ENCODE measurements around the gene GRM5.
A peak's percentile ranks its signal among the peaks of the same experiment; 100 is the strongest.
"Not testable (repeated sequence)": the region's sequence is repeated elsewhere in the genome, so short reads cannot be mapped to it uniquely, and the experiment has no call there.

Gene GRM5

GRCh38 chr11:88543902-88544655 is 521.7 kb downstream of the GRM5 start:
- DNase-seq (ENCODE audit: low read depth, low spot score), result peak; percentile 45

GRCh38 chr11:88541006-88541405 is 524.8 kb downstream of the GRM5 start:
- no peak for DNase-seq (ENCODE audit: low read depth, low spot score)

GRCh38 chr11:88538098-88538497 is 527.7 kb downstream of the GRM5 start:
- no peak for DNase-seq (ENCODE audit: low read depth, low spot score)

- no peak for DNase-seq (ENCODE audit: low read depth, low spot score)
Observed at GRCh38 chr11:88537613-88538012, 528.2 kb downstream of the GRM5 start.

- no peak for DNase-seq (ENCODE audit: low read depth, low spot score)
Observed at GRCh38 chr11:88536616-88537265, 529.0 kb downstream of the GRM5 start.

GRCh38 chr11:88535916-88536547 is 529.8 kb downstream of the GRM5 start:
- DNase-seq (ENCODE audit: low read depth, low spot score), result no peak

GRCh38 chr11:88535266-88535665 is 530.5 kb downstream of the GRM5 start:
- DNase-seq (ENCODE audit: low read depth, low spot score), result no peak

- DNase-seq (ENCODE audit: low read depth, low spot score), result not testable (repeated sequence)
Observed at GRCh38 chr11:88534706-88535105, 531.1 kb downstream of the GRM5 start.

GRCh38 chr11:88534185-88534584 is 531.6 kb downstream of the GRM5 start:
- no peak for DNase-seq (ENCODE audit: low read depth, low spot score)

- DNase-seq (ENCODE audit: low read depth, low spot score), result no peak
Observed at GRCh38 chr11:88533001-88533400, 532.8 kb downstream of the GRM5 start.

- no peak for DNase-seq (ENCODE audit: low read depth, low spot score)
Observed at GRCh38 chr11:88531831-88532230, 534.0 kb downstream of the GRM5 start.

GRCh38 chr11:88529426-88529825 is 536.4 kb downstream of the GRM5 start:
- no peak for DNase-seq (ENCODE audit: low read depth, low spot score)

GRCh38 chr11:88523386-88524071 is 542.3 kb downstream of the GRM5 start:
- no peak for DNase-seq (ENCODE audit: low read depth, low spot score)

GRCh38 chr11:88522624-88523385 is 543.0 kb downstream of the GRM5 start:
- no peak for DNase-seq (ENCODE audit: low read depth, low spot score)

- DNase-seq (ENCODE audit: low read depth, low spot score), result no peak
Observed at GRCh38 chr11:88521799-88522201, 544.0 kb downstream of the GRM5 start.

- no peak for DNase-seq (ENCODE audit: low read depth, low spot score)
Observed at GRCh38 chr11:88521399-88521798, 544.4 kb downstream of the GRM5 start.

GRCh38 chr11:88520391-88520790 is 545.4 kb downstream of the GRM5 start:
- DNase-seq (ENCODE audit: low read depth, low spot score), result no peak

- no peak for DNase-seq (ENCODE audit: low read depth, low spot score)
Observed at GRCh38 chr11:88515002-88515401, 550.8 kb downstream of the GRM5 start.

- DNase-seq (ENCODE audit: low read depth, low spot score), result no peak
Observed at GRCh38 chr11:88511006-88511405, 554.8 kb downstream of the GRM5 start.

- no peak for DNase-seq (ENCODE audit: low read depth, low spot score)
Observed at GRCh38 chr11:88508759-88509581, 556.8 kb downstream of the GRM5 start.

GRCh38 chr11:88508418-88508758 is 557.4 kb downstream of the GRM5 start:
- no peak for DNase-seq (ENCODE audit: low read depth, low spot score)
